Transverse colon (tissue), 4 donors: ENCODE data around the gene ZNF296. TPM values are rescaled to one million over a fixed set of nuclear protein-coding genes. Genes with fewer than 3 reads are reported as not detected.
A peak's percentile ranks its signal among the peaks of the same experiment; 100 is the strongest.

Experiments used
- DNase-seq: peaks from one replicate; pipeline ENCODE4 v3.0.0-alpha.2; 2019
- H3K27ac ChIP-seq, 4 donors: fragments of 200-600 bp; sonication (generic); 2 replicates each; pipeline ENCODE4 v1.5.1; 2016 to 2018; ENCODE audit warnings: inconsistent platforms in 4 of 4
- H3K27me3 ChIP-seq: fragments of 200-600 bp; sonication (generic); 2 replicates; pipeline ENCODE4 v1.5.1; 2017; ENCODE audit warnings: inconsistent platforms
- H3K36me3 ChIP-seq, 4 donors: fragments of 200-600 bp; sonication (generic); 2 replicates each; pipeline ENCODE4 v1.5.1; 2017 to 2019; ENCODE audit warnings: inconsistent platforms in 4 of 4
- H3K4me1 ChIP-seq, 4 donors: fragments of 200-600 bp; sonication (generic); 2 replicates each; pipeline ENCODE4 v1.5.1; 2017 to 2020; ENCODE audit warnings: inconsistent platforms in 4 of 4
- H3K4me3 ChIP-seq, 4 donors: fragments of 200-600 bp; sonication (generic); 1 replicate in 1 of 4; 2 replicates in 3 of 4; pipeline versions ENCODE4 v1.5.1 to v1.6.1; 2017 to 2019; ENCODE audit warnings: inconsistent platforms in 4 of 4
- H3K9me3 ChIP-seq, 2 donors: fragments of 200-600 bp; sonication (generic); 2 replicates each; pipeline ENCODE4 v1.5.1; 2017 to 2019; ENCODE audit warnings: inconsistent platforms in 2 of 2
- CTCF ChIP-seq, 5 experiments: fragments of 200-600 bp in 3 of 5; fragments of 450-650 bp in 2 of 5; sonication (generic) in 3 of 5; IDR thresholded peaks; 1 replicate in 2 of 5; 2 replicates in 3 of 5; pipeline ENCODE4 v1.5.1; 2016 to 2017; ENCODE audit warnings: antibody characterized with exemption in 5 of 5, inconsistent platforms in 3 of 5, mild to moderate bottlenecking in 2 of 5, moderate library complexity in 1 of 5
- EP300 ChIP-seq: sonication (generic); formaldehyde crosslinking; IDR thresholded peaks from one replicate; pipeline ENCODE4 v1.6.1; 2017; ENCODE audit warnings: antibody characterized with exemption, low read depth
- POLR2A ChIP-seq: fragments of 450-650 bp; IDR thresholded peaks from one replicate; pipeline ENCODE4 v1.6.1; 2016; ENCODE audit warnings: antibody characterized with exemption, mild to moderate bottlenecking, moderate library complexity
- POLR2AphosphoS5 ChIP-seq, 3 donors: sonication (generic); formaldehyde crosslinking; IDR thresholded peaks; one replicate each; pipeline ENCODE4 v1.6.1; 2016; ENCODE audit warnings: antibody characterized with exemption in 3 of 3
- WGBS, 2 donors: methylation state at CpG; one replicate each; pipeline ENCODE4 v1.1.5; 2018; ENCODE audit warnings: low coverage in 1 of 2; 5-methylcytosine and 5-hydroxymethylcytosine counted together
- in situ Hi-C, 4 donors: fragments of 200-750 bp; cut with MboI; loops; one replicate each; pipeline versions ENCODE4 v1.15.0 to v1.15.1; 2017; ENCODE audit warnings: low sequenced_read_pairs in 3 of 4, low pct_ligation_motif_present in 1 of 4, low pct_unique_long_range_greater_than_20kb in 1 of 4
- intact Hi-C: fragments of 100-400 bp; cut with DNase I; formaldehyde crosslinking; loops from one replicate; pipeline ENCODE4 v1.15.1; 2023; ENCODE audit warnings: low total_unique reads
- total RNA-seq, 4 donors: library from RNA; depleted of rRNA; stranded (reverse); fragments of >200 nt; gene quantifications; one replicate each; pipeline ENCODE4 v1.1.0, GENCODE V29; 2016

Gene ZNF296
- total RNA-seq, 4 donors from 2014 or later = 0.75 to 5.8 (median 3.5) TPM

- no peaks in the 10 kb centered on the region for H3K27me3 ChIP-seq
- TF ChIP-seq EP300 = no peak
- 97 to 100% methylated on average over 2 to 5 of the region's 5 CpGs for WGBS, 2 donors
- intact Hi-C loops (no loop called here), in situ Hi-C loops (no loop called here)
- peaks cover under 1 to 28% (median 24%) of the 10 kb centered on the region in 4 donors for H3K4me1 ChIP-seq
- no peak overlapping the region for H3K27ac ChIP-seq
- no peak overlapping the region for H3K4me3 ChIP-seq
- DNase-seq = no peak
- H3K9me3 ChIP-seq = no peaks in the 10 kb centered on the region
- peaks cover 0 to 3% (median 0%) of the 10 kb centered on the region in 4 donors for H3K36me3 ChIP-seq
These were observed 5.9 kb upstream of the ZNF296 start for GRCh38 chr19:45082170-45082569.

- H3K27ac ChIP-seq = peak overlapping the region; percentile 76 to 88 (median 85)
- DNase-seq = peak; percentile 54
- intact Hi-C loops = loop anchor here (5.0 kb wide), 1 partner anchor 38 kb away; no protein-coding TSS in a partner anchor
- peak overlapping the region; percentile 59 to 83 (median 76) for H3K4me3 ChIP-seq
- in situ Hi-C loops = no loop called here
- peaks cover 7 to 44% (median 38%) of the 10 kb centered on the region in 4 donors for H3K4me1 ChIP-seq
- peaks cover 0 to 3% (median 0%) of the 10 kb centered on the region in 4 donors for H3K36me3 ChIP-seq
- H3K9me3 ChIP-seq = no peaks in the 10 kb centered on the region
- TF ChIP-seq POLR2AphosphoS5 (IDR thresholded peaks at IDR 0.05) = no peak
- no peak for TF ChIP-seq POLR2A
- no peak for TF ChIP-seq CTCF (IDR thresholded peaks at IDR 0.05)
- no peak for TF ChIP-seq EP300
- no peaks in the 10 kb centered on the region for H3K27me3 ChIP-seq
- WGBS, 2 donors = 5 to 10% methylated on average over 2 to 6 of the region's 6 CpGs
These were observed 3.7 kb upstream of the ZNF296 start for GRCh38 chr19:45079911-45080370.

- Histone ChIP-seq H3K4me3 (peak within 1 kb of the TSS; percentile 59 to 83 (median 76)), H3K27ac (peak within 1 kb of the TSS; percentile 76 to 88 (median 85)), H3K27me3 (no peaks in the 10 kb centered on the region), H3K9me3 (no peaks in the 10 kb centered on the region), H3K4me1 (peaks cover 7 to 51% (median 39%) of the 10 kb centered on the region in 4 donors), H3K36me3 (peaks cover 0 to 3% (median 0%) of the 10 kb centered on the region in 4 donors)
- in situ Hi-C loops = no loop called here
- peak in 2 of 3 donors; percentile 18 to 49 for TF ChIP-seq POLR2AphosphoS5 (IDR thresholded peaks at IDR 0.05)
- TF ChIP-seq POLR2A = peak; percentile 53
- no peak for TF ChIP-seq EP300
- TF ChIP-seq CTCF (IDR thresholded peaks at IDR 0.05) = peak in 2 of 5 experiments; percentile 9 to 31
- peak; percentile 79 for DNase-seq
- 0% methylated on average over 12 to 35 of the region's 61 CpGs for WGBS, 2 donors
- intact Hi-C loops = loop anchor here (5.0 kb wide), 1 partner anchor 37 kb away; no protein-coding TSS in a partner anchor
These were observed 3.0 kb upstream of the ZNF296 start, which contains the start of gene GEMIN7 for GRCh38 chr19:45079063-45079910. Gene GEMIN7 (plus strand): TSS chr19:45079260. CDS start chr19:45090115, 10,855 bp downstream.

- no peak for DNase-seq
- H3K4me1 ChIP-seq = peaks cover 7 to 51% (median 39%) of the 10 kb centered on the region in 4 donors
- peaks cover 0 to 3% (median 0%) of the 10 kb centered on the region in 4 donors for H3K36me3 ChIP-seq
- no peaks in the 10 kb centered on the region for H3K9me3 ChIP-seq
- H3K27me3 ChIP-seq = no peaks in the 10 kb centered on the region
- H3K4me3 ChIP-seq = peak overlapping the region; percentile 59 to 83 (median 76)
- intact Hi-C loops (loop anchor here (5.0 kb wide), 1 partner anchor 36 kb away; no protein-coding TSS in a partner anchor), in situ Hi-C loops (no loop called here)
- H3K27ac ChIP-seq = peak overlapping the region; percentile 76 to 88 (median 85)
- no peak for TF ChIP-seq POLR2AphosphoS5 (IDR thresholded peaks at IDR 0.05)
- TF ChIP-seq EP300 = no peak
- TF ChIP-seq POLR2A = no peak
- TF ChIP-seq CTCF (IDR thresholded peaks at IDR 0.05) = no peak
- WGBS, 2 donors = 61 to 68% methylated on average over 3 to 10 of the region's 10 CpGs
These were observed 2.2 kb upstream of the ZNF296 start for GRCh38 chr19:45078390-45079062.
